ENCODE data around the gene AMOT. TPM values are rescaled to one million over a fixed set of nuclear protein-coding genes. Genes with fewer than 3 reads are reported as not detected.

Gene AMOT
- total and polyA plus RNA-seq, 2 of the 4 experiments (the other 2 are of a cell fraction) = 4.7 to 9.1 TPM

DNA sequence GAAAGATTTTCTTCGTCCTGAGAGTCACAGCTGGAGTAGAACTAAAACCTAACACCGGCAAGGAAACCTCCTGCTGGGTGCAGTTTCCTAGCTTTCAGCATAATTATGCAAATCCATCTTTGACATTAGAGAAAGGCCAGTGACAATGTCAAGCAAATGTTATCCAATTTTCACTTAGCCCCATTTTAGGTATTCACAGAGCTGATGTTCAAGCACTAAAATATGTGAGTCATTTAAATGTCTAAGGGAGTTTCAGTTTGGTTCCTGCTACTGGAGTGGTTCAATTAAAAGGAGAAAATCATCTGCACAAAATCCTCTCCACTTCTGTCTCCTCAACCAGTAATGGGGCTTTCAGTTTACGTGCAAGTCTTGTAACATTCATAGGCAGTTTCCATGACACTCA lies 37.1 kb upstream of the AMOT start:
- DNase-seq (no peak), ATAC-seq (ENCODE audit: low read depth) (no peak)
- in situ Hi-C loops (cut with MboI; ENCODE audit: low sequenced_read_pairs) = no loop called here
- Histone ChIP-seq H2BK120ac (ENCODE audit: low read depth, low read length) (no peak overlapping the region), H3K4ac (ENCODE audit: low read depth, low read length) (no peak overlapping the region), H2BK5ac (ENCODE audit: low read depth, low read length, poor library complexity, severe bottlenecking) (no peak overlapping the region), H4K5ac (ENCODE audit: low read depth, low read length) (no peak overlapping the region), H4K91ac (ENCODE audit: insufficient read depth, low read depth, low read length) (no peak overlapping the region), H3K9me3 (ENCODE audit: control insufficient read depth, insufficient read depth, low read length) (no peaks in the 10 kb centered on the region), H3K4me1 (ENCODE audit: control insufficient read depth, insufficient read depth, low read length) (no peaks in the 10 kb centered on the region), H3K79me1 (ENCODE audit: low read depth in 1 of 2, low read length in 2 of 2) (no peaks in the 10 kb centered on the region), H3K9ac (ENCODE audit: low read depth, low read length) (no peak overlapping the region), H2BK15ac (ENCODE audit: low read depth, low read length) (no peak overlapping the region), H3K23ac (ENCODE audit: low read depth, low read length) (no peak overlapping the region), H4K8ac (ENCODE audit: low read depth in 2 of 2, low read length in 2 of 2) (no peak overlapping the region), H3K27ac (ENCODE audit: insufficient read depth, low read length) (no peak overlapping the region), H3K4me3 (ENCODE audit: insufficient read depth, low read depth, low read length) (no peak overlapping the region), H3K36me3 (ENCODE audit: control insufficient read depth, insufficient read depth, low read length) (no peaks in the 10 kb centered on the region), H3K4me2 (ENCODE audit: low read depth, low read length) (no peak overlapping the region), H3K14ac (replicated peaks; ENCODE audit: low read depth, low read length) (no peak overlapping the region), H2AK9ac (replicated peaks; ENCODE audit: low read depth, low read length, poor library complexity) (no peak overlapping the region), H2AK5ac (ENCODE audit: low read depth, low read length) (no peak overlapping the region), H3K9me1 (ENCODE audit: insufficient read depth, low read length) (no peaks in the 10 kb centered on the region), H2BK20ac (ENCODE audit: low read depth, low read length) (no peak overlapping the region), H4K20me1 (ENCODE audit: insufficient read depth, low read length) (no peaks in the 10 kb centered on the region), H3K27me3 (ENCODE audit: control insufficient read depth, insufficient read depth, low read length) (peaks cover 3% of the 10 kb centered on the region; the same call in 1 of the 2 replicates), H2AFZ (replicated peaks; ENCODE audit: low read length, poor library complexity) (no peak overlapping the region), H3K18ac (ENCODE audit: low read depth, low read length) (no peak overlapping the region), H3K56ac (ENCODE audit: extremely low read depth, insufficient read depth, low read length) (no peak overlapping the region)
- CTCF ChIA-PET = no interaction called here
- POLR2A ChIA-PET (ENCODE audit: unreplicated experiment) = no interaction called here
- BruUV-seq (replicated peaks) = no TSS peak
- intact Hi-C loops (cut with micrococcal nuclease) = no loop called here
- no peak for TF ChIP-seq SMC3 (IDR thresholded peaks at IDR 0.05; ENCODE audit: low read depth, low read length)
- TF ChIP-seq, protein P1, sequence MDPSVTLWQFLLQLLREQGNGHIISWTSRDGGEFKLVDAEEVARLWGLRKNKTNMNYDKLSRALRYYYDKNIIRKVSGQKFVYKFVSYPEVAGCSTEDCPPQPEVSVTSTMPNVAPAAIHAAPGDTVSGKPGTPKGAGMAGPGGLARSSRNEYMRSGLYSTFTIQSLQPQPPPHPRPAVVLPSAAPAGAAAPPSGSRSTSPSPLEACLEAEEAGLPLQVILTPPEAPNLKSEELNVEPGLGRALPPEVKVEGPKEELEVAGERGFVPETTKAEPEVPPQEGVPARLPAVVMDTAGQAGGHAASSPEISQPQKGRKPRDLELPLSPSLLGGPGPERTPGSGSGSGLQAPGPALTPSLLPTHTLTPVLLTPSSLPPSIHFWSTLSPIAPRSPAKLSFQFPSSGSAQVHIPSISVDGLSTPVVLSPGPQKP (IDR thresholded peaks at IDR 0.05; ENCODE audit: borderline replicate concordance, low read depth, low read length) = no peak
- no peak for TF ChIP-seq RCOR1 (IDR thresholded peaks at IDR 0.05; ENCODE audit: insufficient replicate concordance, low read length)
- no peak for TF ChIP-seq NFE2L2 (IDR thresholded peaks at IDR 0.05; ENCODE audit: low read depth, low read length)
- no peak for TF ChIP-seq RFX5 (IDR thresholded peaks at IDR 0.05; ENCODE audit: low read depth, low read length)
- TF ChIP-seq, protein P2, sequence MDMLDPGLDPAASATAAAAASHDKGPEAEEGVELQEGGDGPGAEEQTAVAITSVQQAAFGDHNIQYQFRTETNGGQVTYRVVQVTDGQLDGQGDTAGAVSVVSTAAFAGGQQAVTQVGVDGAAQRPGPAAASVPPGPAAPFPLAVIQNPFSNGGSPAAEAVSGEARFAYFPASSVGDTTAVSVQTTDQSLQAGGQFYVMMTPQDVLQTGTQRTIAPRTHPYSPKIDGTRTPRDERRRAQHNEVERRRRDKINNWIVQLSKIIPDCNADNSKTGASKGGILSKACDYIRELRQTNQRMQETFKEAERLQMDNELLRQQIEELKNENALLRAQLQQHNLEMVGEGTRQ (IDR thresholded peaks at IDR 0.05; ENCODE audit: low read depth, low read length) = no peak
- TF ChIP-seq CEBPB (IDR thresholded peaks at IDR 0.05; ENCODE audit: low read depth, low read length) = no peak
- no peak for TF ChIP-seq CHD1 (IDR thresholded peaks at IDR 0.05; ENCODE audit: low read depth, low read length)
- TF ChIP-seq RAD21 (IDR thresholded peaks at IDR 0.05; ENCODE audit: low read length) = no peak
- TF ChIP-seq FOS (IDR thresholded peaks at IDR 0.05; ENCODE audit: low read depth, low read length) = no peak
- TF ChIP-seq, protein P3, sequence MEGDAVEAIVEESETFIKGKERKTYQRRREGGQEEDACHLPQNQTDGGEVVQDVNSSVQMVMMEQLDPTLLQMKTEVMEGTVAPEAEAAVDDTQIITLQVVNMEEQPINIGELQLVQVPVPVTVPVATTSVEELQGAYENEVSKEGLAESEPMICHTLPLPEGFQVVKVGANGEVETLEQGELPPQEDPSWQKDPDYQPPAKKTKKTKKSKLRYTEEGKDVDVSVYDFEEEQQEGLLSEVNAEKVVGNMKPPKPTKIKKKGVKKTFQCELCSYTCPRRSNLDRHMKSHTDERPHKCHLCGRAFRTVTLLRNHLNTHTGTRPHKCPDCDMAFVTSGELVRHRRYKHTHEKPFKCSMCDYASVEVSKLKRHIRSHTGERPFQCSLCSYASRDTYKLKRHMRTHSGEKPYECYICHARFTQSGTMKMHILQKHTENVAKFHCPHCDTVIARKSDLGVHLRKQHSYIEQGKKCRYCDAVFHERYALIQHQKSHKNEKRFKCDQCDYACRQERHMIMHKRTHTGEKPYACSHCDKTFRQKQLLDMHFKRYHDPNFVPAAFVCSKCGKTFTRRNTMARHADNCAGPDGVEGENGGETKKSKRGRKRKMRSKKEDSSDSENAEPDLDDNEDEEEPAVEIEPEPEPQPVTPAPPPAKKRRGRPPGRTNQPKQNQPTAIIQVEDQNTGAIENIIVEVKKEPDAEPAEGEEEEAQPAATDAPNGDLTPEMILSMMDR (conservative IDR thresholded peaks at IDR 0.05; ENCODE audit: low read depth, low read length) = no peak
- dilution Hi-C loops (cut with HindIII; ENCODE audit: low sequenced_read_pairs, unreplicated experiment) = no loop called here
- WGBS, 2 experiments (ENCODE audit: extremely low coverage in 2 of 2, insufficient read length in 1 of 2) = no CpG with 5 or more reads among the region's 3 CpGs
